GM21529 (cell line): ENCODE results near the gene CACNA2D3.
"Not testable (repeated sequence)": the region's sequence is repeated elsewhere in the genome, so short reads cannot be mapped to it uniquely, and the experiment has no call there.

ENCODE experiments used
- ATAC-seq: cut with Tn5 transposase; IDR thresholded peaks from one replicate; pipeline ENCODE4 v1.9.1; 2021; ENCODE audit not compliant: unreplicated experiment

The CACNA2D3 gene

DNA sequence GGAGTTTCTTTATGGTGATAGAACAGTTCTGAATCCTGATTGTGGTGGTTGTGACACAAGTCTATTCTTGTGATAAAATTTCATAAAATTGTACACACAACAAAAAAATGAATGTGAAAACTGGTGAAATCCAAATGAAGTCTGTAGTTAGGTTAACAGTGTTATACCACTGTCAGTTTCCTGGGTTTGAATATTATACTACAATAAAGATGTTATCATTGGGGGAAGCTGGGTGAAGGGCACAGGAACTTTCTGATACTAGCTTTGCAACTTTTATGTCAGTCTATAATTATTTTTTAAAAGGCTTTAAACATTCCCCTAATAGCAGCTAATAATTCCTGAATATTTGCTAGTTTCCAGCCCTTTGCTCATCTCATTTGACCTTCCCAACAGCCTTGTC lies 485.7 kb downstream of the CACNA2D3 start:
- ATAC-seq, result no peak

DNA sequence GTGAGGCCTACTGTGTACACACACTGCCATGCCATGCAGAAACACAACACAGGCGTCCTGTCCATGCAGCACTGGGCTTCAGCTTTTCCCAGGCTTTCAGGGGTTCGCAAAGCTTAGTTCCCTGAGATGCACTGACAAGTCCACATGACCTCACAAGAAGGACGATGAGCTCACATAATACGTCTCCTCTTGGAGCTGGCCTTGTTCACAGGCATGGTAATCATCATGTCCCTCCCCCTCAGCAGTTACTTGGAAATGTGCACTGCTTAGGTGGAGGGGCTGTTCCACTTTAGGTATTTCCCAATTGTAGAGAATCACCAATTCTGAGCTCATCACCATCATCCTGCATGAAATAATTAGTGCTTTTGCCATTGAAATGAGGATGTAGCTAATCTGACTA lies 496.7 kb downstream of the CACNA2D3 start:
- no peak for ATAC-seq

DNA sequence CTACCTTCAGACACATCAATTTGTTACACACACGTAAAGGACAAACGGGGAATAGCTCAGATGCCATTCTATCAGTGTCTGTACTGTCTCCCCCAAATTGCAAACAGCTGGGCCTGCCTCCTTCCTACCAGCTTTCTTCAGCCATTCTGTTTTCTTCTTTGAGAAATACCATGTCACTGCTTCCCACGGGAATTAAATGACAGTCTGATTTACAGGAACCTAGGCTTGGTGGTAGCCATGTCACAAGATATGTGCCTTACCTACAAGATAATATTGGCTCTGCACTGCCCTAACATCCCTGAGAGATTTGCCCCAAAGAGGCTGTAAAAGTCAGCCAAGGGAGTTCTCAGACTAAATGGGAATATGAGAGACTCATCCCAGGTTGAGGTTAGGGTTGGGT lies 497.2 kb downstream of the CACNA2D3 start:
- no peak for ATAC-seq

DNA sequence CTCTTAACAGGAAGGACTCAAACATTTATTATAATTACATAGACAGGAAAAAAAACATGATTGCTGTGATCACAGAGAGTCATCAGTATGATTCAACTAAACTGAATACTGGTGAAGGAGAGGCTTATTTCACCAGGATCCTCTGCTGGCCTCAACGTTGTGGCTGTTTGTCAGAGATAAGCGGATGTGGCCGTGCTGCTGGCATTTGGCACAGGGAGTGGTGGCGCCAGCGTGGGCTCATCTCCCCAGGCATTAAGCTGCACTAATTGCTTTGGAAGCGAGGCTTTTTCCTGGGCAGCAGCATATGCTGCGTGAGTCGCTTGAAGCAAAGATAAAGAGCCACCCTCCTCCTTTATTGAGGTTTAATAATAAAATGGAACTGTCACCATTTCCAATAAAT lies 498.8 kb downstream of the CACNA2D3 start:
- ATAC-seq, result no peak

DNA sequence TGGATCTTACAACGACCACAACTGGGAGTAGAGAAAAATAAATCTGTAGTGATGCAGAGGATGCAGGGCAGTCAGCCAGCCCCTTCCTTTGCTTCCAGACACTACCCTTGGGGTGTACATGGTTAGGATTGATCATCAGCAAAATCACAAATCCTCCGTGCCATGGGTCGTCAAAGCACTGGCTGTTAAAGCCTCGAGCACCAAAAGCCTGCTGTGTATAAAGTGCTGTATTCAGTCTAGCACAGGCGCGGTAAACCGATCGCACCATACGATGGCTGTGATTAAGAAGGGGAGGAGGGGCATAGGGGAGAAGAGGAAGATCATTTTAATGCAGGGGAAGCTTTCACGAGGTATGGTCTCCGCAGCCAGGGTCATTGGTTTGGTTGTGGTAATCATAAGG lies 500.3 kb downstream of the CACNA2D3 start:
- no peak for ATAC-seq

DNA sequence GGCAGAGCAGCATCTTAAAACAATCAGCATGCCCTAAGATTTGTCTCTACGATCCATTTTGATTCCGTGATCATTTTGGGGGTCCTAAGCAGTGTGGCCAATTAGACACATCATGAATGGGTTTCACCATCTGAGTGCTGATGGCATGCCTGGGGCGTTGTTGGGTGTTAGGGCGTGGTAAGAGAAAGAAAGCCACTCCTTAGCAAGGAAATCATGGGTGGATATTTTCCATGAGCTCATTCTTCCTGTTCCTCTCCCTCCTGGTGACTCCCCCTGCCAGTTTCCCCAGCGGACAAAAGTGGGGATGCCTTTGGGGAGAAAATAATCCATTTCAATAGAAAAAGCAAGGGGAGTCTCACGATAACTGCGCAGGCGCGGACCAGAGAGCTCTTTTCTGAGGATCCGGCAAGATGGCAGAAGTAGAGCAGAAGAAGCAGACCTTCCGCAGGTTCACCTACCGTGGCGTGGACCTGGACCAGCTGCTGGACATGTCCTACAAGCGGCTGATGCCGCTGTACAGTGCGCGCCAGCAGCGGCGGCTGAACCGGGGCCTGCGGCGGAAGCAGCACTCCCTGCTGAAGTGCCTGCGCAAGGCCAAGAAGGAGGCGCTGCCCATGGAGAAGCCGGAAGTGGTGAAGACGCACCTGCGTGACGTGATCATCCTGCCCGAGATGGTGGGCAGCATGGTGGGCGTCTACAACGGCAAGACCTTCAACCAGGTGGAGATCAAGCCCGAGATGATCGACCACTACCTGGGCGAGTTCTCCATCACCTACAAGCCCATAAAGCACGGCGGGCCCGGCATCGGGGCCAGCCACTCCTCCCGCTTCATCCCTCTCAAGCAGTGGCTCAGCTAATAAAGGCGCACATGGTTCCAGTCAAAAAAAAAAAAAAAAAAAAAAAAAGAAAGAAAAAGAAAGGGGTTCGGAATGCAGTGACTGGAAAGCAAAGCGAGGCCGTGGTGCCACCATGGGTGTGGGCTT lies 503.7 kb downstream of the CACNA2D3 start:
- no peak for ATAC-seq

DNA sequence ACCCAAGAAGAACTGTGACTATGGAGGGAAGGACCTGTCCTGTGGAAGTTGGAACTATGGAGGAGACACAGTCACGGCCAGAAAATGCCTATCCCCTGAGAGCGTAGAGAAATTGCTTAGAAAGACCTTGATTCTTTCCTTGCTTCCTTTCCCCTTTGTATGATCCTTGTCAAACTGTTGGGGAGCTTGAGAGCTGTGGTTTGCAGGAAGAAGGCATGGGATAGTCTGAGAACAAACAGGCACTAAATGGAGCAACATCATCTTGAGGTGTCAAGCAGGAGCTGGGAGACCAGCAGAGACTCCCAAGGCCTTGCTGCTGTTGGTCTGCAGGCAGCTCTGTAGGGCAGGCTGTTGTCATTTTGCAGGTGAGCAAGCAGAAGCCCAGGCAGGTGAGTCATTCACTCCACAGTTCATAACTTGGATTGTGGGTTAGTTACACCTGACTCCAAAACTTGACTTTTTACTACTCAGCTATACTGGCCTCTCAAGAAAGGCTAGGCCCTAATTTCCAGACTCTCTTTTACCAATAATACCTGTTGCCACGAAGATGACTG lies 506.6 kb downstream of the CACNA2D3 start:
- ATAC-seq, result no peak

DNA sequence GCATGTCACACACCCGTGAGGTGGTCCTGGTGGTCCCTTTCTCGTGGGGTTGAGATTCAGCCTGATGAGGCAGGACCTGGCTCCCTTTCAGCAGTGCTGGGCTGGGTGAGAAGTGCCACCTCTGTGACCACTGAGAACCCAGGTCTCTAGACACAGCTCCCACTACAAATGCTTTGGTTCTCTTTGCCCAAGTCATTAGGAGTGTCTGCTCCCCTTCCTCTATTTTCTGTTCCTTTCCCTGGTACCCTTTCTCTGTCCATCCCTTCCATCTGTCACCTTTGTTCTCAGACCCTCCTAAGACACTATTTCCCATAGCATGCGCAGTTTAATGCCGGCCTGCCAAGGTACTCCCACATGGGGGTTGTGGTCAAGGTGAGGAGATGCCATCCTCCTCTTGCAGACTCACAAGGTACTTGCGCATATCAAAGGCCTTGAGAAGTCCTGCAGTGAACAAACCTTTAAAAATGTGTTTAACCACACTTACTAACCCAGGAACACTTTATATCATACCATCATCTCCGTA lies 507.8 kb downstream of the CACNA2D3 start:
- no peak for ATAC-seq

DNA sequence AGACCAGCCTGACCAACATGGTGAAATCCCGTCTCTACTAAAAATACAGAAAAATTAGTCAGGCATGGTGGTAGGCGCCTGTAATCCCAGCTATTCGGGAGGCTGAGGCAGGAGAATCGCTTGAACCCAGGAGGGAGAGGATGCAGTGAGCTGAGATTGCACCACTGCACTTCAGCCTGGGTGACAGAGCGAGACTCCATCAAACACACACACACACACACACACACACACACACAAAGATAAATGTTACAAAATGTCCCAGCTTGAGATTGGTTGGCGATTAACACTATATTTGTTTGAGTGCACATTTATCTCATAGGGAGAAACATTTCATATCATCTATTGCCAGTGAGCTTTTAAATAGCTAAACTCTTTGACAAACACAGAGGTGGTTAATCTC lies 508.6 kb downstream of the CACNA2D3 start:
- not testable (repeated sequence) for ATAC-seq

DNA sequence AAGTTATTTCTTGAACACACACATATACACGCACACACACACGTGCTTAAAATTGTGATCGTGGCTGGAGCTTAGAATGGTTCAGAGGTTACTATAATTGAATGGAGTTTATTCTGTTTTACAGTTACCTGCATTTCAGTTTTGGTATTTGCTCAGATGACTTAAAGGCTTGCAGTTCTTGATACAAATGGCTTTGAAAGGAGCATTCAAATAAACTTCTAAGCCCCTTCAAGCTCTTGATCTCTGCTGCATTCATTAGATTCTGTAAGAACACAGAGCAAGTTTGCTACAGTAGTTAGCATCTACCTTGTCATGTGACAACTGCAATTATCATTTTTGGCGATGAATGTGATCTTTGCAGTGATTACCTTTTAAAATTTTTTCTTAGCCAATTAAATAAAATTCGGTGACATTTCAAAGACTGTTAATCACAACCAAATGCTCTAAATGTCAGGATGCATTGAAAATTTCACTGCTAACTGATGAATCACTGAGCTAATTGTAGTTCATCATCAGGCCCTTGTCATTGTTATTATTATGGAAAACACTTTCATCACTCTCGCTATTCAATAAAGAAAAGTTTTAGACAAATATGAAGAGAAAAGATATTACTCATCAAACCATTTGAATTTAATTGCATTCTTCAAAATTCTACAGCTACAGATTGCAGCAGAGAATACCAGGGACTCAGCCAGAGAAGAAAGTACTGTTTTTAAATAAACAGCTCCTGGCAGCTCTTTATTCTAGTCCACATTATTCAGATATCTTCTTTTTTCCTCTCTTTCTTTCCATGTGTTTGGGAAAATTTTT lies 509.4 kb downstream of the CACNA2D3 start:
- ATAC-seq, result no peak

DNA sequence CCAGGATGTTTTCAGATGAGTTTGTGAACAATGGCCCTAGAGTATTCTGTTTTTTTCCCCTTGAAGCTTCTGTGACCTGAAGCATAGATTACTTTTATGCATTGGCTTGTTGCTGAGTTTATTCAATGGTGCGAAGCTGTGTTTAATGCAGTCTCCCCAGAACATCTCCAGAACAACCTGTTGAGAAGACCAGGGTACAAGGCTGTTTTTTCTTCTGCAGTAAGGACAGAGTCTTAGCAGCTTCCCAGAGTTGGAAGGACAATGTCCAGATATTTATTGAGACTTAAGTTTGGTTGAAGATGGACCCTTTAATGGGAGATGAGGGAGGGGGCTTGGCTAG lies 509.9 kb downstream of the CACNA2D3 start:
- no peak for ATAC-seq

DNA sequence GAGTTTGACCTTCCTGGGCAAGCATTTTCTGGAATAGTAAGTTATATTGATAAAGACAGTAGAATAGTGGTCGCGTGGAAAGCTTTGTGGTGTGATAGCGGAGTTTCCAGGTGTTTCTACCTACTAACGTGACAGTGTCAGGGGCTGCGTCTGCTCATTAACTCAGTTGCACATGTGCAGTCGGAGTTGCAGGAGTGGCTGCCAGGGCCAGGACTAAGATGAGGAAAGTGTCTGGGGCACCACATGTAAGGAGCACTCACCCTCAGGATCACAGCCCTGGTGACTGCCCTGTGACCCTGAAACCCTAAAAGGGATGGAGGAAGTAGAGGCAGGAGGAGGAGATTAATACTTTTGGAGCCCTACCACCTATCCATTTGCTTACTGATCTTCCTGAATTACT lies 510.5 kb downstream of the CACNA2D3 start:
- ATAC-seq, result no peak

DNA sequence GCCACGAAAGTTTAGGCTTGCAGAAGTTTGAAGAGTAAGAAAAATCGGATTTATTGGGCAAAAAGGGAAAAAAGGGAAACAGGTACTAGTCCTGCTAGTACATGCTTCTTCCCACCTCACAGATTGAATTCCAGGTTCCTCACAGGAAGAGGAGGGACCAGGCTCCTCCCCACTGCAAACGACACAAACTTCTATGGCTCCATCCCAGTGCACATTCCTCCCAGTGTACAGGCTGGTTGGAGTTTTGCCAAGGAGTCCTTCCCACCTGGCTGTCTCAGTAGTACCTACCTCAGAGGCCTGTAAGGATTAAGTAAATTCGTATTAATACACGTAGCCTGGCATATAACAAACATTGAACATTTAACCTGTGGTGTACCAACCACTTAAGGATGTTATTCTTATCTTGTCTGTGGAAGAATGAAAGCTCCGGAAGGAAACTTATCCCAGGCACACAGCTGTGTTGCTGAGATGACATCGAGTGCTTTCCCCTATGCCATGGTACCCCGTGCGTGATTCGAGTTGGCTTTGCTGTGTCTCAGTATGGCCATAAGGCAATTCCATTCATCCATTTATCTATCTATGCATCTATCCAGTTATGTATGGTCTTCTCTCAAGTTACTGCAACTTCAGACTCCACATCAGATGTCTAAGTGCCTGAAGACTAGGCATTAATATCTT lies 511.2 kb downstream of the CACNA2D3 start:
- no peak for ATAC-seq

DNA sequence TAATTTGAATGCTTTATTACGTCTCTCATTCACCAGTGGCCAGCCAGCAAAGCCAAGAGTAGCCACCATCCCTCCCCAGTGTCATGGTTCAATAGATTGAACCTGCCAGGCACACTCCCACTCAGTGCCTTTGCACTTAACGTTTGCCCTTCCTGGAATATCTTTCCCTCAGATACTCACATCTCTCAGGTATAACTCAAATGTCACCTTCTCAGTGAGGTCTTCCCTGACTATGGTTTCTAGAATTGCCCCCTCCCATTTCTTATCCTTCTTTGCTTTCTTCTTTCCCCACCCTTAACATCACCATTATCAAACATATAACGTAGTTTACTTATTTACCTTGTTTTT lies 511.7 kb downstream of the CACNA2D3 start:
- no peak for ATAC-seq

DNA sequence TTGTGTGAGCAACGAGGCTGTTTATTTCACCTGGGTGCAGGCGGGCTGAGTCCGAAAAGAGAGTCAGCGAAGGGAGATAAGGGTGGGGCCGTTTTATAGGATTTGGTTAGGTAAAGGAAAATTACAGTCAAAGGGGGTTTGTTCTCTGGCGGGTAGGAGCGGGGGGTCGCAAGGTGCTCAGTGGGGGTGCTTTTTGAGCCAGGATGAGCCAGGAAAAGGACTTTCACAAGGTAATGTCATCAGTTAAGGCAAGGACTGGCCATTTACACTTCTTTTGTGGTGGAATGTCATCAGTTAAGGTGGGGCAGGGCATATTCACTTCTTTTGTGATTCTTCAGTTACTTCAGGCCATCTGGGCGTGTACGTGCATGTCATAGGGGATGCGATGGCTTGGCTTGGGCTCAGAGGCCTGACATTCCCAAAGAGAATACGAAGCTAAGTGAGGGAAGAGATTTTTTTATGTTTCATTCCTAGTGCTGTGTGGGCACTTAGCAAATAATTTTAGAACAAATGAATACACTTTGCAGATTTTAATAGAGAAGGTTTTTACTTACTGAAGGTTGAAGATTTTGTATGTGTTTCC lies 517.5 kb downstream of the CACNA2D3 start:
- not testable (repeated sequence) for ATAC-seq

DNA sequence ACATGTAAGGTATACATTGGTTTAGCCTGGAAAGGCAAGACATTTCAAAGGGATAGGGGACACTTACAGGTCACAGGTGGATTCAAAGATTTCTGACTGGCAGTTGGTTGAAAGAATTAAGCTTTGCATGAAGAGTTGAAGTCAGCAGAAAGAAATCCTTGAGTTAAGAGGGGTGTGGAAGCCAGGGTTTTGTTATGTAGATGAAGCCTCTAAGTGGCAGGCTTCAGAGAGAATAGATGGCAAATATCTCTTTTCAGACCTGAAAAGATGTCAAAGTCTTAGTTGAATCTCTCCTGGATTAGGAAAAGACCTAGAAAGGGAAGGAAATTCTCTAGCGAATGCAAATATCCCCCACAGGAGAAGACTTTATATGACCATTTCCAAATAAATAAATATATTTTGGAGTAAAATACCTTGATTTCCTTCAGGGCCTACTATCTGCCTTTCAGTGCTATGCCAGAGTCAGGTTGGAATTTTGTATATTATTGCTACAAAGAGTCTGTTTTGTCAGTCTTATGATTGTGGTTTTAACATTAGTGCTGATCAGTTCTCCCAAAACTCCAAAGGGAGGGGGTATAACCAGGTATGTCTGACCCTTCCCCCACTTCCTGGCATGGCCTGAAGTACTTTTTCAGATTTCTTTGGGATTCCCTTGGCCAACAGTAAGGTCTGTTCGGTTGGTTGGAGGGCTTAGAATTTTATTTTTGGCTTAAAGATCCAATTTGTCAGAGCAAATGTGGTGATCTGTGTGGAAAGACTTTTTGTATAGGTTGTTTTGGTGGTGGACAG lies 519.1 kb downstream of the CACNA2D3 start:
- ATAC-seq, result no peak

DNA sequence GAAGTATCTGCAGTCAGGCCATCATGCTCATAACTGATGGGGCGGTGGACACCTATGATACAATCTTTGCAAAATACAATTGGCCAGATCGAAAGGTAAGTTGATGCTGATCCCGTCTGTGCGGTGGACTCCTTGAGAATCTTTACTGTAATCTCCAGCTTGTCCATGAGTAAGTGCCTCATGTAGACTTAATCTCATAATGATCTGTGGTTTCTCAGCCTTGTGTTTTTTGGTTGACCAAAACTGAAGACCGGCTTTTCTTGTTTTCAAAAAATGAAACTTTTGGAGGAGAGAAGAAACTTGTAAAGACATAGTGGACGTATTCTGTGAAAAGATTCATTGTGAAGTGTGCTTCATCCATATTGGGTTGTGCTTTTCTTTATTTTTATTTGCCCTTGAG lies 519.8 kb downstream of the CACNA2D3 start:
- ATAC-seq, result no peak

DNA sequence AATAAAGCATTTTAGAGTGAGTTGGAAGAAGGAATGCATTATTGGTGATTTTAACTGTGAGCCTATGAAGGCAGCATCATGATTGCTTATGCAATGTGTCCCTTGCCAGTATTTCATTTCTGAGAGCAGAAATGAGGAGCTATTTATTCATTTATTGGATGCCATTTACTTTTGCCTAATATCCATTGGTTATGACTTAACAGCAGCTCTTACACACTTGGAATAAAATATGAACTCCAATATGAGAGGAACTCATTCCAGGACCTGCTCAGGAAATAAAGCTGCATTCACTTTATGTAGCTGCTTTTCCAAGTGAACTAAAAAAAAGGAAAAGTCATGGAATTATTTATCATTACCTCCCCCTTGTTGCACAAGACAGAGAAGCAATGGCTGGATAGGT lies 525.4 kb downstream of the CACNA2D3 start:
- no peak for ATAC-seq

DNA sequence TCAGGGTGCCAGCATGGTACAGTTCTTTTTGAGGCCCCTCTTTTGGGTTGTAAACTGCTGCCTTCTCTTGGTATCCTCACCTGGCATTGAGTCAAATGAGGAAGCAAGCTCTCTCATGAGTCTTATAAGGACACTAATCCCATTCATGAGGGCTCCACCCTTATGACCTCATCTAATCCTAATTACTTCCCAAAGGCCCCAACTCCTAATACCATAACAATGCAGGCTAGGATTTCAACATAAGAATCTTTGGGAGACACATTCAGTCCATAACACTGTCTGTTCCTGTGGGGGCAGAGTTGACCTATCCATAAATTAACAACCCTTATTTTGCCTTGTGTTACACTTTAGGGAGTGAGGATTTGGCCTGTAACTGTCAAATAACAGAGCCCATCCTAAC lies 527.2 kb downstream of the CACNA2D3 start:
- ATAC-seq, result no peak
